ENCODE measurements around the gene TP53AIP1.
"Not testable (repeated sequence)": the region's sequence is repeated elsewhere in the genome, so short reads cannot be mapped to it uniquely, and the experiment has no call there.

TP53AIP1 gene

DNA sequence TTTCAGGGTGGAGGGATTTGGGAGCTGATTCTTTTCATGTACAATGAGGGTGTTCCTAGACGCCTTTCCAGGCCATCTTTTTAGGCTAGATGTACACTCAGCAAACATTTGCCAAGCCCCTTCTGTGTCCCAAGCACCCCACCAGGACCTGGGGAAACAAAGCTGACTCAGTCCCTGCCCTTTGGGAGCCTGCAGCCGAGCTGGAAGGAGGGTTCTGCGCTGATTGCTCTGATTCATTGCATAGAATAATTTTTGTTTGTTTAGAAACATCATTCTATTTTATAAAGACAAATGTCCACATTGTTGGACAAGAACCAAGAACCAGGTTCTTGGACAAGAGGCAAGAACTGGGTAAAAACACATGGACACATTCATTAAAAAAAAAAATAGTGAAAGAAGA lies 16.7 kb downstream of the TP53AIP1 start:
- no peak for DNase-seq (ENCODE audit: low spot score)

DNA sequence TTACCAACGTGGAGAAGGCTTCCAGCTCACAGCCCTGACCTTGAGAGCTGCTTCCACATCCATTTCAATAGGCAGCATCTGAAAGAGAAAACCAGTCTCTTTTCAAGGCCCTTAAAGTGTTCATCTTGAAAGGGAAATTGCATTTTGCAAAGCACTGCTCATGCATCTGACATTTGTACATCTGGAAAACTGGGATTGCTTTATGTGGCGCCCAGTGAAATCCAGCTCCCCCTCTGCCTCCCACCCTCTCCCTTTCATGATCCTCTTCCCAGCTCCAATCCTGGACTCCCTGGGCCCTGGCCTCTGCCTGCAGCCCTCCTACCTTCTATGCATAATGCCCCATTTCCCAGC lies 17.4 kb downstream of the TP53AIP1 start:
- no peak for DNase-seq (ENCODE audit: low spot score)

DNA sequence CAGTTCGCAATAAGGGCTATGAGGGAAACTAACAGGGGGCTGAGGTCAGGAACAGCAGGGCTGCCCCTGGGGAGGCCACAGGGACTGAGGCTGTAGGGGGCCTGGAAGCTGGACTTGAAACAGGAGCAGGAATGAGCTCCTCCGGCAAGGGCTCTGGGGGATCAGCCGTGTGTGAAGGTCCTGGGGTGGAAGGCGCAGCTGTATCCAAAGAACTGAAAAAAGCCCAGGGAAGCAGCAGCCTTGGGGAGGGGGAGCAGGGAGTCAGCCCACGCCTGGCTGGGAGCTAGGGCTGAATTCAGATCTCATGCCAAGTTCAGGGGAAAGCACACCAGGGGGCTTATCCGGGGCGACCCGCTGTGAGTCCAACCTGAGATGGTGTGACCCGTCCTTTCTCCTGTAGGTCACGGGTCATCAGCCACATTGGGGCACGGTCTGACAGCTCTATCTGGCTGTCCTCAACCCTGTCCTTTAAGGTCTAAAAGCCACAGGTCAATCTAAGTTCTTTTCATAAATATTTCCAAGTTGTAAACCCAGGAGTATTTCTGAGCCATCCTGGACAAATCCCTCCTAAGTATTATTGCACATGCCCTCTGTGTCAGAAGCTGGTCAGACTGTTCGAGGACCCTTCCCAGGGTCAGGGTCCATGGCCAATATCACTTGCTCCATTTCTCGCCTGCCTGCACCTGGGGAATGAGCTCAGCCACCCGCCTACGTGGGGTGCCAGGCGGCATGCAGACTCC lies 18.0 kb downstream of the TP53AIP1 start:
- no peak for DNase-seq (ENCODE audit: low spot score)

DNA sequence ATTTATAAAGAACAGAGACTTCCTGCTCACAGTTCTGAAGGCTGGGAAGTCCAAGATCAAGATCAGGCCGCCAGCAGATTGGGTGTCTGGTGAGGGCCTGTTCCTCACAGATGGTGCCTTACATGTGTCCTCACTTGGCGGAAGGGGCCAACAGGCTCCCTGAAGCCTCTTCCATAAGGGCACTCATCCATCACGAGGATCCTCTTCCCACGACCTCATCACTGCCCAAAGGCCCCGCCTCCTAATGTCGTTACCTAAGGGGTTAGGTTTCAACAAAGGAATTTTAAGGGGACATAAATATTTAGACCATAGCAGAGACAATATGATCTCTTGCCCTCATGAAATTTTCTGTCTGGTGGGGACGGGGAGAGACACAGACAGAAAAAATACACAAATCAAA lies 18.6 kb downstream of the TP53AIP1 start:
- no peak for DNase-seq (ENCODE audit: low spot score)

DNA sequence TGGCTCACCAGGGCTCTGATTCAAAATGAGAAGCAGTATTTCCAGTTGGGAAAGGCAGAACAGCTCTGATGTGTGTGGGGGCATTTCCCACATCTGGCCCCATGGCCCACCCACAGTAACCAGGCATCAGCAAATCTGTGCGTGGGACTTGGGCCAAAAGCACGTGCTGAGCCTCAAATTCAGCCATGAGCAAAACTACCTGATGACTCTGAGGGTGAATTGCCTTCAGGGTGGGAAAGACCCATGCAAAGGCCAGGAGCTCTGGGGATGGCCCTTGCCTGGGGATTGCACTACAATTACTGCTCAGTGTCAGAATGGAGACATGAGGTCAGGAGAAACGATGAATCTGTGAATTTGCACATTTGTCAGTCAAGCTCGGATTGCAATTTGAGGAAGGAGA lies 20.9 kb downstream of the TP53AIP1 start:
- DNase-seq (ENCODE audit: low spot score) = no peak

DNA sequence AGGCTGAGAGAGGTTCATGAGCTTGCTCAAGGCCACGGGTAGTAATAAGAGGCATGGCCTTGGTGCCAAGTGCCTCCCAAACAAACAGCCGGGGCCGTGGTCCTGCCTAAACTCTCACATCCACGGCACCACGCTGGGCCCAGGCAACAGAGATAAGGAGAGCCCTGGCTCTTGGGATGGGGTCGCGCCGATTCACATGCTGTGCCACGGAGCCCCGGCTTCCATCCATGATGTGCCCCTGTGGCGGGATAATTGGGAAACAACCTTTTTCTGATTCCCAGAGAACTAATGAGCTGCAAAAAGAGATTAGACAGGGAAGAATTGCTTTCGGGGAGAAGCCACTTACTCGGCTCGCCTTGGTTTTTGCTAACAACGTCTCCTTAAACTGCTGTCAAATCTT lies 22.0 kb downstream of the TP53AIP1 start:
- no peak for DNase-seq (ENCODE audit: low spot score)

DNA sequence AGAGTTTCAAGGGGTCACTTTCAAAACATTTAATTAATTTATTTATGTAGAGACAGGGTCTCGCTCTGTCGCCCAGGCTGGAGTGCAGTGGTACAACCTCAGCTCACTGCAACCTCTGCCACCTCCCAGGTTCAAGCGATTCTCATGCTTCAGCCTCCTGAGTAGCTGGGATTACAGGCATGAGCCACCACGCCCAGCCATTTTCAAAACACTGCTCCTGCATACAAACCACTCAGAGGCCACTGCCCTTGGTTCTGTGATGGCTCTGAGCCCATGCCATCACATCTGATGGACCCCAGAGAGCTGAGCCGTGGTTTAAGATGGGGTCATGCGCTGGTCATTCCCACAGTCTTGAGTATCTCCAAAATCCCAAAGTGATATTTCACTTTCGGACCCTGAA lies 23.0 kb downstream of the TP53AIP1 start:
- DNase-seq (ENCODE audit: low spot score) = not testable (repeated sequence)

DNA sequence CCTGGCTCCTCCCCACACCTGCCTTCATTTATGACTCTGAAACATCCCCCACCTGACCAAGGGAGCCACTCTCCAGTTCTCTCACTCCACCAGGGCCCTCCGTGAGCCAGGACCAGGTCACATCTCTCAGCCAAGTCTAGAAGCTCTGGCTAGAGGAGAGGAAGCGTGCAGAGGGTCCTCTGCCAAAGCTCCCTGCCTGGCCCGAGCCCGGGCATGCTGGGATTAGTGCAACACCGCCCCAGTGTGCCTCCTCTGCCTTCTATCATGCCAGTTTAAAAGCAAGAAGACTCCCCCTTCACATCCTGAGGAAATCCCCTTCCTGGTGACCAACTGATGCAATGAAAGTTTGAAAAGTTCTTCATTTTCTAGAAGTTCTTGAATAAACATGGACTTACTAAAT lies 23.5 kb downstream of the TP53AIP1 start:
- DNase-seq (ENCODE audit: low spot score) = no peak

DNA sequence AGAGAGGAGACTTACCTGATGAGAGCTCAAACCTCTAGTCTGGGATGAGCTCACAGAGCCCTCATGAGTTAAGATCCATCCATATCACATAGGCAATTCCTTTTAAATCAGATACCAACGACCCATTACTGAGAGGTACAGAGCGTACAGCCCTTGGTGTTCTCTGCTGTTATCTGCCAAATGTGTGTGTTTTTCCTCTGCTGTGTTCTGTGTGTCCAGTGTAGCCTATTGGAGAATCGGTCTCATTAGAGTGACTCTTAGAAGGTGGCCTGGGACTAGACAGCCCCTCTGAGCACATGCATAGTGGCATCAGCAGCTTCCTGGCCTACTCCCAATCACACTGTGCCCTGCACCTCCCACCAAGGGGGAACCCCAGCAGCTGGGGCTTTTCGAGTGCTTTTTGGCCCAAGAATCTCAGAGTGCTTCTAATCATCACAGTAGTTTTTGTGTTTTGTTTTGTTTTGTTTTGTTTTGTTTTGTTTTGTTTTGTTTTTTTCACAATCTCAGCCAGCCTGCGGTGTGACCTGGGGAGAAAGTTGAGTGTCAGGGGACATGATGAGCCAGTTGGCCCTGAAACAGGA lies 25.4 kb downstream of the TP53AIP1 start:
- no peak for DNase-seq (ENCODE audit: low spot score)

DNA sequence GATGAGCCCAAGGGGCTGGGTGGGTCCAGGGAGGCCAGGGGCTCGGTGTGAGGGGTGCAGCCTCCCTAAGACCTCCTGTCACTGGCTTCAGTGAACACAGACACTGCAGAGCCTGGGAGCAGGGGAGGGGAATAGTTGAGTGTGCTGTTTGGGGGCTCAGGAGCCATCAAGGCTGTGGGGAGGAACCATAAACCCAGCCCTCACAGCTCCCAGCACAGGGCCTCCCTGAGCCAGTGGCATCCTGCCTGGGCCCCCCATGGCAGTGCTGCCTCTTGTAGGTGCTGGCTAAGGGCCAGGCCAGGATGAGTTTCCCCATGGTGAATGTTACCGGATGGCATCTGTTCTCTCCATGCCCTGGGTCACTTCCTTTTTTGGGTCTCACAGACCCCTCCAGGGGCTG lies 26.0 kb downstream of the TP53AIP1 start:
- DNase-seq (ENCODE audit: low spot score) = no peak

DNA sequence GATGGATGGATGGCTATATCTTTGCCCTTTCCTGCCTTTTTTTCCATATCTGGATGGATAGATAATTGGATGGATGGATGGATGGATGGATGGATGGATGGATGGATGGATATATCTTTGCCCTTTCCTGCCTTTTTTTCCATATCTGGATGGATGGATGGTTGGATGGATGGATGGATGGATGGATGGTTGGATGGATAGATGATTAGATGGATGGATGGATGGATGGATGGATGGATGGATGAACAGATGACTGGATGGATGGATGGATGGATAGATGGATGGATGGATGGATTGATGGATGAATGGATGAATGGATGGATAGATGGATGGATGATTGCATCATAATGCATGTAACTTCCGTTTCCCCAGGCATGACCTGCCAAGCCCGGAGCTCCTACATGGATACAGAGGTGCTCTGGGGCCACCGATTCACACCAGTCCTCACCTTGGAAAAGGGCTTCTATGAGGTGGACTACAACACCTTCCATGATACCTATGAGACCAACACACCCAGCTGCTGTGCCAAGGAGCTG lies 26.6 kb downstream of the TP53AIP1 start:
- no peak for DNase-seq (ENCODE audit: low spot score)

DNA sequence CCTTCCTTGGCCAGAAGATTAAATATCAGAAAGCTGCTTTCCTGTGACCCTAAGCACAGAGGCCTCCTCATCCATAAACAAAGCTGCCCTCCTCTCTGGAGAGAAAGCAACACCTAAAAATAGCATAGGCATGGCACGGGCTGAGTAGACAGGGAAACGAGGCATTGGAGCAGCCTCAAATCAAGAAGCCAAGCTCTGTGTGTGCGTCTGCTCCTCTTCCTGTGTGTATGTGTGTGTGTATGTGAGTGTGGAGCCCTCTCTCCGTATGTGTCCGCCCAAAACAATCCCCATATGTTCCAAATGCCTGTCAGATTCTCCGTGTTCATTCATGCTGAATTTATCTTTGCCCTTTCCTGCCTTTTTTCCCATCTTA lies 27.5 kb downstream of the TP53AIP1 start:
- DNase-seq (ENCODE audit: low spot score) = no peak

DNA sequence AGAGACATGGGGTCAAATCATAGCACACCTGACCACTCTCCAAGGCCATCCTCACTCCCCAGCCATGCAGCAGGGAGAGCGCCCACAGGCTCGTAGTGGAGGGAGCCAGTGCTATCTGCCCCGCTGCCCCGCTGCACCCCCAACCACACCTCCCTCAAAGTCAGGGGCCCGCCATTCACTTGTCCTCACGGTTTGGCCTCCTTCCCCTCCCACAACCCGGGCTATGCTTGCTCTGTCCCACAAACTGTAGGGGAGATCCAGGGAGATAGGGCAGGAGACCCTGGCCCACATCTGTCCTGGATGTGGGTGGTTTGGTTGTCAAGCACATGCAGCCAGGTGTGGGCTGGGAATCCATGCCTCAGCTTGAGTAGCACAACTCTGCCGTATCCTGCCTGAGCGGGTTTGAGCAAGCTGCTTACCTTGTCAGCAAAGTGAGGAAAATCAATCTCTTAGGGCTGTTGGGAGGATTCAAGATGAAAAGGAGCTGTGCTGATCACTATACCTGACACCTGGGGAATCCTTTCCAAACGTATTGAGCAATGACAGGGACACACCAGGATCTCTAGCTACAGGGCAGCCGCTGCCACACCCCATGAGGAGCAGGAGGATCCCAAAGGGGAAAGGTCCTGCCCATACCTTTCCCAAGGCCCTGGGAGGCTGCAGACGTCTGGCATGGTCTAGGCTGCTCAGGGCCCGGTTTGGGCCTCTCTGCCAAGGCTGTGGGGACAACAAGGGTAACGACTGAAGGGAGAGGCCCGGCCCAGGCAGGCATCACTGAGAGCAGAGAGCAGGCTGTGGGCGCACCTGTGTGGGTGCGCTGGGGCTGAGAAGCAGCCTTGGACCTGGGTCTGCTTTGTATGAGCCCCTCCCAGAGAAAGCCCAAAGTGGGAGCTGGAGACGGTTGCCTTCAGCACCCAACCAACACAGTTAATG lies 28.2 kb downstream of the TP53AIP1 start:
- DNase-seq (ENCODE audit: low spot score) = no peak

DNA sequence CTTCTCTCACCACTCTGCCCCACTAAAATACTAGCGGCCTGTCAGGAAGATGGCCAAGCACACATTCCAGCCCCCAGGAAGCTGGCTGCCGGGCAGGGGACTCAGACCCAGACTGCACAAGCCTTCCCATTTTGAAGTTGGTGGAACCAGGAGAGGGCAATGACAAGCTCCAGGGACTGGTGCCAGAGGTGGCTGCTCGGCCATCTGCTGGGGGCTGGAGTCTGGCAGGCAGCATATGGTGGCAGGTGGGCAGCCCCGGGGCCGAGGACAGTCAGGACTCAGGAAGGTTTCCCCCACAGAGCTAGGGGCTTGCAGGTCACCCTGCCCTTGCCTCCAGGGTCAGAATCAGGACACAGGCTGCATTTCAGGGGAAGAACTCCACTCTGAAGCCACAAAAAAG lies 28.9 kb downstream of the TP53AIP1 start:
- DNase-seq (ENCODE audit: low spot score) = no peak

DNA sequence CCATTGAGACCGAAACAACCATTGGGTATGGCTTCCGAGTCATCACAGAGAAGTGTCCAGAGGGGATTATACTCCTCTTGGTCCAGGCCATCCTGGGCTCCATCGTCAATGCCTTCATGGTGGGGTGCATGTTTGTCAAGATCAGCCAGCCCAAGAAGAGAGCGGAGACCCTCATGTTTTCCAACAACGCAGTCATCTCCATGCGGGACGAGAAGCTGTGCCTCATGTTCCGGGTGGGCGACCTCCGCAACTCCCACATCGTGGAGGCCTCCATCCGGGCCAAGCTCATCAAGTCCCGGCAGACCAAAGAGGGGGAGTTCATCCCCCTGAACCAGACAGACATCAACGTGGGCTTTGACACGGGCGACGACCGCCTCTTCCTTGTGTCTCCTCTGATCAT lies 31.0 kb downstream of the TP53AIP1 start:
- no peak for DNase-seq (ENCODE audit: low spot score)

DNA sequence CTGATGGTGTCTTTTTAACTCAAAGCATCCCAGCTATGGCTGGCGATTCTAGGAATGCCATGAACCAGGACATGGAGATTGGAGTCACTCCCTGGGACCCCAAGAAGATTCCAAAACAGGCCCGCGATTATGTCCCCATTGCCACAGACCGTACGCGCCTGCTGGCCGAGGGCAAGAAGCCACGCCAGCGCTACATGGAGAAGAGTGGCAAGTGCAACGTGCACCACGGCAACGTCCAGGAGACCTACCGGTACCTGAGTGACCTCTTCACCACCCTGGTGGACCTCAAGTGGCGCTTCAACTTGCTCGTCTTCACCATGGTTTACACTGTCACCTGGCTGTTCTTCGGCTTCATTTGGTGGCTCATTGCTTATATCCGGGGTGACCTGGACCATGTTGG lies 31.4 kb downstream of the TP53AIP1 start:
- no peak for DNase-seq (ENCODE audit: low spot score)

DNA sequence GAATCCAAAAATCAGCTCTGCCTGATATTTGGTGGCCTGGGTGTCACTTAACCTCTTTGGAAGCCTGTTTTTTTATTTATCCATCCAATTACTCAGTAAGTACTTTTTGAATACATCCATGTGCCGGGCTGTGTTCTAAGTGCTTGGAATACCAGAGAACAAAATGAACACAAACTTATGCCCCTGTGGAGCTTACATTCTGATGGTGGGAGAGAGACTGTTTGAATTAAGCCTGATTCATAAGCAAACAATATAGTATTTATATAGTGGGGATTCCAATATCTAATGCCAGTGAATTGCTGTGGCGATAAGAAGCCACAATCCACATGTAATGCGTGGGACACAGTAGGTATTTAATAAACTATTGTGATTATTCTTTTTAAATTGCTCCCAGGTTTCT lies 32.1 kb downstream of the TP53AIP1 start:
- no peak for DNase-seq (ENCODE audit: low spot score)

DNA sequence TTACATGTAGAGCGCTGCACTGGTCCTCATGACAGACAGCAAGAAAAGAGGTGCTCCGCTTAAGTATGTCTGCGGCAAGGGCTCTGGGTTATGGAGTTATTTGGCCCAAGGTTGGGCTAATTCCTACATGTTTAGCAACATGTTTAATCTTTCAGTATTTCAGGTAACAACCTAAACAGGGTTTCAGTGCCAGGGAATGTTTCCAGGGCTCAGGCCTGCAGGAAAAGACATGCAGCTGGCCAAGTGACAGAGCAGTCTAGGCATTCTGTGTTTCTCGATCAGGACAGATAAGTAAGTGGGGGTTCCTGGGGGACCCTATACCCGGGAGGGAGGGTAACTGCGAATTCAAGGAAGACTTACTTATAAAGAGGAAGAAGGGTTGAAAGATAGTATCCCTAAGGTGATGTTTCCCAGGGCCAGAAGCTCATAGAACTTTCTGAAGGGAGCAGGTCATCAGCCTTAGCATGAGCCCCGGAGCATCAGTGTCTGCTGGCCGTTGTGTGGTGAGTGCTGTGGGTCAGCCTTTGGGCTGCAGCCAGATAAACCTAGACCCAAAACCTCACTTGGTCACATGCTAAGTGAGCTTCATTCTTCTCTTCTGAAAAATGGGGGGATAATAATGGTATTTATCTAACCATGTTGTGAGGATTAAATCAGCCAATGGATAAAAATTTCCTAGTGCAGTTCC lies 33.1 kb downstream of the TP53AIP1 start:
- no peak for DNase-seq (ENCODE audit: low spot score)

DNA sequence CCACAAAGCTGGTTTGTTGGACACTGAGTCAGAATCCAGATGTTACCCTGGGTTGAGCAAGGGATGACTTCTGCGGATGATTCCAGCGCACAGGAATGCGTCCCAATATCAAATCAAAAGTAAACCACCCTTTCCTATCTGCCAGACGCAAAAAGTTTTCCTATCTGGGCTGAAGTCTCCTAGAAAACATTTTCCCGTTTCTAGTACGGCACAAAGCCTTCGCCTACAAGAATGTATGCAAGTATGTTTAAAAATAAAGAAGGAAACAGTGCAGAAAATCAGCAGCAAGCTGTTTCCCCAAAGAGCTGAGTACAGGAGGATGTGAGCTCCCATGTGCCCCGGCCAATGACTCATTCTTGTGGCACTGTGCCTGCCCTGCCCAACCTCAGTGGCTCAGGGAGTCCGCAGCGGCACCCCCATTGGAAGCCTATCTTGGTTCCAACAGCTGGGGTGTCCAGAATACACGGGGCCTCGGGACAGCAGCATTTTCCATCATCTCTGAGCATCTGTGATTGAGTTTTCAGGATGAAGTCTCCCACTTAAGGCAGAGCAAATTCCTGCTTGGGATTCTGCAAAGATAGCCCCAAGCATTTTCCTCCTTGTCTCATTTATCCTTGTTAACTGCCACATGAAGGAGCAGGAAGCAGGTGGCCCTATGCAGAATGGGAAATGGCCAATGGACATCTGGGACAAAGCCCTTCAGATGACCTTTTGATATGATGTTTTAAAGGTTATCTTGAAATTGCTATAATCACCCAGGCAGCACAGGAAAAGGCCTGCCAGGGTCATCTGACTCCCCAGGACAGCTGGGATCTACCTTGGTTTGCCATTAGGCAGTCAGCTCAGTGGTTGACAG lies 34.1 kb downstream of the TP53AIP1 start:
- DNase-seq (ENCODE audit: low spot score) = no peak

DNA sequence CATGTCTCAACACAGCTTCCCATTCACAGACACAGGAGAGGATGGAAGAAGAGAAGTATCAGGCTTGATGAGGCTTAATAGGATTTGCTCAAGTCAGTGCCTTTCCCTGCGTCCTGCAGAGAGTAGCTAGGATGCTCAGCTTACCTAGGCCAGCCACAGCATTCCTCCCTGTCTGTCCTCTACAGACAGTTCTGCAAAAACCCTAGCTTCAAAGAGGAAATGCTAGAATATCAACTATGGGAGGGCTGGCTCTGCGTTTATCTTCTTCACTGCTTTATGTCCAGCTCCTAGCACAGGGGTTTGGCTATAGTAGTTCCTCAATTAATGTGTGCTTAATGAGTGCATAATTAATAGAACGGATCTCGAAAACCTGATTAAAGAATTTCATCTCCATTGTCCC lies 35.1 kb downstream of the TP53AIP1 start:
- DNase-seq (ENCODE audit: low spot score) = no peak
